MM.1S (cell line): ENCODE results near the gene SYTL3.
"Not testable (repeated sequence)": the region's sequence is repeated elsewhere in the genome, so short reads cannot be mapped to it uniquely, and the experiment has no call there.

Experiments
- DNase-seq: peaks from one replicate; pipeline ENCODE4 v3.0.0-alpha.2; 2015
- H2AFZ ChIP-seq: fragments of 300-600 bp; sonication (generic); 2 replicates; pipeline ENCODE4 v1.6.0; 2016; ENCODE audit warnings: antibody characterized with exemption, low read length
- H3F3A ChIP-seq: fragments of 300-600 bp; sonication (generic); 2 replicates; pipeline ENCODE4 v1.6.1; 2016; ENCODE audit warnings: mild to moderate bottlenecking, antibody characterized with exemption, low read length, moderate library complexity, mixed read lengths; ENCODE audit not compliant: insufficient read depth
- H3K27ac ChIP-seq: fragments of 300-600 bp; sonication (generic); 2 replicates; pipeline ENCODE4 v1.5.1; 2016; ENCODE audit warnings: mild to moderate bottlenecking, low read length
- H3K27me3 ChIP-seq: fragments of 300-600 bp; sonication (generic); replicated peaks from 2 replicates; pipeline ENCODE4 v1.6.0; 2016; ENCODE audit warnings: low read length; ENCODE audit not compliant: insufficient read depth
- H3K36me3 ChIP-seq: fragments of 300-600 bp; sonication (generic); replicated peaks from 2 replicates; pipeline ENCODE4 v1.6.1; 2016; ENCODE audit warnings: mild to moderate bottlenecking, low read length, mixed read lengths; ENCODE audit not compliant: insufficient read depth
- H3K4me1 ChIP-seq: fragments of 300-600 bp; sonication (generic); 2 replicates; pipeline ENCODE4 v1.6.1; 2016; ENCODE audit warnings: low read length, mixed read lengths
- H3K4me2 ChIP-seq: fragments of 300-600 bp; sonication (generic); 2 replicates; pipeline ENCODE4 v1.6.0; 2016; ENCODE audit warnings: low read depth, low read length
- H3K4me3 ChIP-seq: fragments of 300-600 bp; sonication (generic); 2 replicates; pipeline ENCODE4 v1.5.1; 2016; ENCODE audit warnings: low read length, mixed read lengths
- H3K79me2 ChIP-seq: fragments of 300-600 bp; sonication (generic); 2 replicates; pipeline ENCODE4 v1.6.1; 2016; ENCODE audit warnings: mixed run types, low read length, mixed read lengths
- H3K9ac ChIP-seq: fragments of 300-600 bp; sonication (generic); 2 replicates; pipeline ENCODE4 v1.6.1; 2016; ENCODE audit warnings: low read length, mixed read lengths
- H3K9me2 ChIP-seq: fragments of 300-600 bp; sonication (generic); replicated peaks from 2 replicates; pipeline ENCODE4 v1.6.1; 2016; ENCODE audit warnings: mild to moderate bottlenecking, low read length, mixed read lengths; ENCODE audit not compliant: insufficient read depth
- H3K9me3 ChIP-seq: fragments of 300-600 bp; sonication (generic); replicated peaks from 2 replicates; pipeline ENCODE4 v1.6.1; 2016; ENCODE audit warnings: mild to moderate bottlenecking, low read length, mixed read lengths; ENCODE audit not compliant: insufficient read depth
- H4K20me1 ChIP-seq: fragments of 300-600 bp; sonication (generic); 2 replicates; pipeline ENCODE4 v1.6.1; 2016; ENCODE audit warnings: mild to moderate bottlenecking, low read length, moderate library complexity, mixed read lengths; ENCODE audit not compliant: insufficient read depth
- EZH2 ChIP-seq: fragments of 300-600 bp; sonication (generic); optimal IDR thresholded peaks from 2 replicates; pipeline ENCODE3; 2017; ENCODE audit warnings: low read depth, mild to moderate bottlenecking, antibody characterized with exemption, low read length, mixed read lengths
- EZH2phosphoT487 ChIP-seq: fragments of 300-600 bp; sonication (generic); IDR thresholded peaks from 2 replicates; pipeline ENCODE4 v1.6.1; 2018; ENCODE audit warnings: antibody characterized with exemption, low read length
- TF ChIP-seq, protein P1 (sequence below): fragments of 300-600 bp; sonication (generic); IDR thresholded peaks from 2 replicates; pipeline ENCODE4 v1.5.1; 2016; ENCODE audit warnings: antibody characterized with exemption, low read length, mixed read lengths

Gene SYTL3

DNA sequence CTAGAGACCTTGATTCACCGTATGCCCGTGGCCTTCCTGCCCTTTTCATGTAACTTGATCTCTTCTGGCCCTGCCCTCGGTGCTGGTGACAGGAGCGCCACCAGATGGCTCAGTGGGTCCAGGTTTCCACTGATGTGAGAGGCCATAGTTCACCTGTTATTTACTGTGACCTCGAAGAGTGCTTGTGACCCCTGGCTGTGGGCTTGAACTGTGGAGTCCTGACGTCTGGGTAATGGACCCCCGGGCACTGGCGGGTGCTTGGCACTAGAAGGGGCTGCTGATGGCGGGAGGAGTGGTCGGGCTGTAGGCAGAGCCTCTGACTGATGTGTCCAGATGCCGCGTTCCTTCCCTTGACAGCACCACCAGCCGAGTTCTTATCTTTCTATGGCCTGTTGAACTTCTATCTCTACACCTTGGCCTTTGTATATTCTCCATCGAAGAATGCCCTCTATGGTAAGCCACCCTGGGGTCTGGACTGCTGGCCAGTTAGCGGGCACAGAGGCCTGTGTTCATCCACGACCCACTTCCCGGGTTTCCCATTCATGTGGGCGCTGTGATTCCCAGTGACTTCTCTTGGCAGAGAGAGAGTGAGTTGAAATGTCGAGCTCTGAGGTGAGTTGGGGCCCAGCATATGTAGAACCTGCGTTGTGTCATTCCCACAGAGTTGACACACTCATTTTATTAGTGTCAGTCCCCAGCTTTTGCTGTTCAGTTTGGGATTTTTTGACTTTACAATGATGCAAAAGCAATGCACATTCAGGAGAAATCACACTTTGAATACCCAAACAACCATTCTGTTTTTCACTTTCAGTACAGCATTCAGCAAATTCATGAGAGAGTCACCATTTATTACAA, 20.3 kb upstream of the SYTL3 start:
- Histone ChIP-seq H3K4me2 (no peak overlapping the region), H3K27me3 (no peaks in the 10 kb centered on the region), H3F3A (no peaks in the 10 kb centered on the region), H3K4me1 (no peaks in the 10 kb centered on the region), H3K36me3 (no peaks in the 10 kb centered on the region), H3K9me3 (no peaks in the 10 kb centered on the region), H3K9me2 (no peaks in the 10 kb centered on the region), H2AFZ (no peak overlapping the region), H3K27ac (no peak overlapping the region), H4K20me1 (no peaks in the 10 kb centered on the region), H3K4me3 (no peak overlapping the region), H3K9ac (no peak overlapping the region), H3K79me2 (no peaks in the 10 kb centered on the region)
- DNase-seq: no peak
- TF ChIP-seq EZH2phosphoT487 (no peak), EZH2 (no peak)
- TF ChIP-seq, protein P1, sequence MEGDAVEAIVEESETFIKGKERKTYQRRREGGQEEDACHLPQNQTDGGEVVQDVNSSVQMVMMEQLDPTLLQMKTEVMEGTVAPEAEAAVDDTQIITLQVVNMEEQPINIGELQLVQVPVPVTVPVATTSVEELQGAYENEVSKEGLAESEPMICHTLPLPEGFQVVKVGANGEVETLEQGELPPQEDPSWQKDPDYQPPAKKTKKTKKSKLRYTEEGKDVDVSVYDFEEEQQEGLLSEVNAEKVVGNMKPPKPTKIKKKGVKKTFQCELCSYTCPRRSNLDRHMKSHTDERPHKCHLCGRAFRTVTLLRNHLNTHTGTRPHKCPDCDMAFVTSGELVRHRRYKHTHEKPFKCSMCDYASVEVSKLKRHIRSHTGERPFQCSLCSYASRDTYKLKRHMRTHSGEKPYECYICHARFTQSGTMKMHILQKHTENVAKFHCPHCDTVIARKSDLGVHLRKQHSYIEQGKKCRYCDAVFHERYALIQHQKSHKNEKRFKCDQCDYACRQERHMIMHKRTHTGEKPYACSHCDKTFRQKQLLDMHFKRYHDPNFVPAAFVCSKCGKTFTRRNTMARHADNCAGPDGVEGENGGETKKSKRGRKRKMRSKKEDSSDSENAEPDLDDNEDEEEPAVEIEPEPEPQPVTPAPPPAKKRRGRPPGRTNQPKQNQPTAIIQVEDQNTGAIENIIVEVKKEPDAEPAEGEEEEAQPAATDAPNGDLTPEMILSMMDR: no peak

DNA sequence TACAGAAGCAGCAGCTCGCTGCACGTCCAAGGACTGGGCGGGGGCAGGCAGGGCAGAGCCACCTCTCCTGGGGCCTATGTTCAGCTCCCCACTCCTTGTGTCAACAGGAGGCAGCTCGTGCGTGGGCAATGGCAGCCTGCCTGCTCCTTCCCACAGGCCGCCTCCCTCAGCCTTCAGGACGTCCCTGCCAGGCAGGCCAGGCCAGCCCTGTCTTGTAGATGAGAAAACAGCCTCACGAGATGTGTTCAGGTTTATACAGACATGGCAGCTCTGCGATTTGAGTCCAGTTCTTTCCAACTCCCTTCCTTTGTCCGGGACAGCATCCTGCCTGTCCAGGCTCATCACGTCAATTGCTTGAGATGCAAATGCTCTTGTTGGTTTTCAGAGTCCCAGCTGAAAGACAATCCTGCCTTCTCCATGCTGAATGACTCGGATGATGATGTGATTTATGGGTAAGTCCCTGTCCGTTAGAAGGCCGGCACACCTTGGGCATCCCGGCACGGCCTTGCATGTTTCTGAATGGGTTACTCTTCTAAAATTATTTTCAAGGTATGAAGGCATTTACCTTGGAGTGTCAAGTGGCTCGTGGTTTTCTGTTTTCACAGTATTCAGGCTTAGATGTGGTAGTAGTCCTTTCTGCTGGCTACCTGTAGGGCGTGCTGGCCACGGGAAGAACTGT, 18.8 kb upstream of the SYTL3 start:
- H3K79me2 ChIP-seq: no peaks in the 10 kb centered on the region
- no peaks in the 10 kb centered on the region for H3K9me3 ChIP-seq
- no peaks in the 10 kb centered on the region for H3K9me2 ChIP-seq
- H3K4me2 ChIP-seq: no peak overlapping the region
- DNase-seq: no peak
- no peaks in the 10 kb centered on the region for H3F3A ChIP-seq
- TF ChIP-seq EZH2: no peak
- no peak for TF ChIP-seq EZH2phosphoT487
- TF ChIP-seq, protein P1: no peak
- H4K20me1 ChIP-seq: no peaks in the 10 kb centered on the region
- H3K4me1 ChIP-seq: no peaks in the 10 kb centered on the region
- no peak overlapping the region for H2AFZ ChIP-seq
- no peak overlapping the region for H3K4me3 ChIP-seq
- H3K27me3 ChIP-seq: no peaks in the 10 kb centered on the region
- H3K36me3 ChIP-seq: no peaks in the 10 kb centered on the region
- no peak overlapping the region for H3K27ac ChIP-seq
- H3K9ac ChIP-seq: no peak overlapping the region

DNA sequence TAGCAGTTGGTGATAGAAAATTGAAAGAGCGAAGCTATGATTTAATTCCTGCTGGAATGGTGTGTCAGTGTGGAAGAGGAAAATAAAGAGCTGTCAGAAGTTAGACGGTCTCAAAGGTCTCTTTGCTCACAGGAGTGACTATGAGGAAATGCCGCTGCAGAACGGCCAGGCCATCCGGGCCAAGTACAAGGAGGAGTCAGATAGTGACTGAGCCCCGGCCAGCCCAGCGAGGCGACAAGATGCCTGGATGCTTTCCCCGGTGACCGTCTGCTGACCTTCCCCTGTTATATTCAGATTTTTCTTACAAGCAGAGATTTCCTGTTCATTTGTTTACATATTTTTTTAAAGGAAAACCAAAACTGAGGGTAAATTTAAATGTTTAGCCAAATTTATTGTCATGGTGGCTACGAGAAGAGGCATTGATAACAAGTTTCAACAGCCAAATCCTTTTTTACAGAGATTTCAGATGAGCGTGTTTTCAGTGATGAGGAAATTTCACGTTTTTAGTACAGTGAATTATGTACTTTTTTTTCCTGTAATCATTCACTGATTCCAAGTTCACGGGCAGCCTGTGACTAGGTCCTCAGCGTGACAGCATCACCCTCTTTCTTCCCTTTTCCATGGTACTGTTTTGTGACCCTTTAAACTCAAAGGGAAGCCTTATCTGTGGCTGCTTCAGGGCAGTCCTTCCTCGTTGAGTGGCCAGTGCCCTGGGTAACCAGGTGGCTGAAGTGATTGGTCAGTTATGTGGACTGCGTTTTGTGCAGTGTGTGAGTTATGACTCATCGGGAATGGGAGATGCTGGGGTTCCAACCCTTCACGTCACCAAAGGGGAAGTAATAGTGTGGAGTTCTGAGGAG, 17.9 kb upstream of the SYTL3 start:
- no peak overlapping the region for H3K9ac ChIP-seq
- TF ChIP-seq, protein P1: no peak
- TF ChIP-seq EZH2phosphoT487: no peak
- TF ChIP-seq EZH2: no peak
- H3K27ac ChIP-seq: no peak overlapping the region
- no peaks in the 10 kb centered on the region for H3K36me3 ChIP-seq
- H3K9me2 ChIP-seq: no peaks in the 10 kb centered on the region
- no peaks in the 10 kb centered on the region for H3K9me3 ChIP-seq
- H3K4me1 ChIP-seq: no peaks in the 10 kb centered on the region
- H3K4me2 ChIP-seq: no peak overlapping the region
- no peak overlapping the region for H2AFZ ChIP-seq
- DNase-seq: no peak
- H3K79me2 ChIP-seq: no peaks in the 10 kb centered on the region
- no peak overlapping the region for H3K4me3 ChIP-seq
- no peaks in the 10 kb centered on the region for H3K27me3 ChIP-seq
- no peaks in the 10 kb centered on the region for H4K20me1 ChIP-seq
- H3F3A ChIP-seq: no peaks in the 10 kb centered on the region

DNA sequence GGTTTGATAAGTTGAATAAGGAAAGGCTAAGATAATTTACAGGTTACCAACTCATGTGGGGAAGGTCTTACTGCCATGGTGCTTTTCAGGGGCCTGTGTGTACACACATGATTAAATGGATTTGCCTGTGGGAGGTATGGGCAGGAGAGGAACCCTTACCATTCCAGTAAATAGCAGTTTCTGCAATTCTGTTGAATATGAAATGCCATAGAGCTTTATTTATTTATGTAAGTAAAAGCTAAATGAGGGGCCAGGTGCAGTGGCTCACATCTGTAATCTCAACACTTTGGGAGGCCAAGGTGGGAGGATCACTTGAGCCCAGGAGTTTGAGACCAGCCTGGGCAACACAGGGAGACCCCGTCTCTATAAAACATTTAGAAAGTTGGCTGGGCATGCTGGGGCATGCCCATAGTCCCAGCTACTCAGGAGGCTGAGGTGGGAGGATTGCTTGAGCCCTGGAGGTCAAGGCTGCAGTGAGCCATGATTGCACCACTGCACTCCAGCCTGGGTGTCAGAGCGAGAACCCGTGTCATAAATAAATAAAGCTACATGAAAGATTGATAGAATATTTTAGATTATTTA, 17.2 kb upstream of the SYTL3 start:
- H3K79me2 ChIP-seq, H2AFZ ChIP-seq, H4K20me1 ChIP-seq, H3K9ac ChIP-seq, H3K4me1 ChIP-seq, H3K36me3 ChIP-seq, H3K27ac ChIP-seq, H3F3A ChIP-seq, H3K4me3 ChIP-seq, H3K9me2 ChIP-seq, DNase-seq, H3K27me3 ChIP-seq, H3K4me2 ChIP-seq, H3K9me3 ChIP-seq: not testable (repeated sequence)
